GM13977 (cell line): ENCODE results near the gene PTGES3.

Experiments
- DNase-seq: peaks from one replicate; pipeline ENCODE4 v3.0.0; 2012; ENCODE audit warnings: low spot score
- in situ Hi-C: fragments of 300-500 bp; cut with MboI; formaldehyde crosslinking; loops from one replicate; pipeline ENCODE4 v1.12.0; 2022; ENCODE audit warnings: low sequenced_read_pairs, low pct_unique_long_range_greater_than_20kb, mixed read lengths, inconsistent platforms; ENCODE audit not compliant: unreplicated experiment
- TF ChIP-seq, protein P1 (sequence below): IDR thresholded peaks from 2 replicates; pipeline ENCODE4 v1.5.1; 2012; ENCODE audit warnings: mild to moderate bottlenecking, control low read depth; ENCODE audit not compliant: insufficient read depth; ENCODE audit errors: extremely low read depth, missing control alignments

The PTGES3 gene

DNA sequence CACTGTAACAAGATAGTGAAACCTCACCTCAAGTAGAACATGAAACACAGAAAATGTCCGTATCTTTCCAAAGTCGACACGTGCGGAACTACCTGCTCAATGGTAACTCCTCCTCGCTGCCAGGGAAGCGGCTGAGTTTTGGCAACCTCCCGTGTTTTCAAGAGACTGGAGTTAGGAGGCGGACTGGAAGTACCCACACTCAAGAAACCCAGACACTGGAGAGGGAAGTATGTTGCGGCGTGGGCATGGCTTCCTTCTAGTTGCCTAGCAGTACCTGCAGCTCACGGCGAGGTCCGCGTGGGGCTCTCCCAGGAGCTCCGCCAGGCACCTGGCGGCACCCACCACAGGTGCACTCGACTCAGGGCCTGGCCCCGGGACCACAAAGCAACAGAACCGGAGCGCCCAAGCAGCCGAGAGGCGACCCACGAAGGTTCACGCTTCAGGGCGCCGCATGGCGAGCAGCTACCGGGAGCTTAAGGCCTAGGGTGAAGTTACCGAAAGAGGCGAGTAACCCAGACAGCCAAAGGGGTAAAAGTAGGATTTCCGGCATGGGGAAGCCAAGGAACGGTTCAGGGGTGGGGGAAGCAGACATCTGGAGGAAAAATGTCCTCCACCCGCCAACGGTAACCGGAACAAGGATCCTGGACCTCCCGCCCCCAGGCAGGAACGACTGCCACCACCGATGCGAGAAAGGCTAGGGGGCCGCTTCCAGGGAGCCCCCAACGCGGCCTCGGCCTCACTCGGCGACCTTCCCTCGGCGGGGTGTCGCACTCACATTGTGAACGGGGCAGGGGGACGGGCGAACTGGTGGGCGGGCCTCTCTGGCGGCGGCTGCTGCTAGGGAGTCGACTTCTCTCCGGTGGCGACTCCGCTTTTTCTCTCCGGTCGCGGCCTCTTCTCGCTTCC is 608 bp downstream of the PTGES3 start:
- TF ChIP-seq, protein P1, sequence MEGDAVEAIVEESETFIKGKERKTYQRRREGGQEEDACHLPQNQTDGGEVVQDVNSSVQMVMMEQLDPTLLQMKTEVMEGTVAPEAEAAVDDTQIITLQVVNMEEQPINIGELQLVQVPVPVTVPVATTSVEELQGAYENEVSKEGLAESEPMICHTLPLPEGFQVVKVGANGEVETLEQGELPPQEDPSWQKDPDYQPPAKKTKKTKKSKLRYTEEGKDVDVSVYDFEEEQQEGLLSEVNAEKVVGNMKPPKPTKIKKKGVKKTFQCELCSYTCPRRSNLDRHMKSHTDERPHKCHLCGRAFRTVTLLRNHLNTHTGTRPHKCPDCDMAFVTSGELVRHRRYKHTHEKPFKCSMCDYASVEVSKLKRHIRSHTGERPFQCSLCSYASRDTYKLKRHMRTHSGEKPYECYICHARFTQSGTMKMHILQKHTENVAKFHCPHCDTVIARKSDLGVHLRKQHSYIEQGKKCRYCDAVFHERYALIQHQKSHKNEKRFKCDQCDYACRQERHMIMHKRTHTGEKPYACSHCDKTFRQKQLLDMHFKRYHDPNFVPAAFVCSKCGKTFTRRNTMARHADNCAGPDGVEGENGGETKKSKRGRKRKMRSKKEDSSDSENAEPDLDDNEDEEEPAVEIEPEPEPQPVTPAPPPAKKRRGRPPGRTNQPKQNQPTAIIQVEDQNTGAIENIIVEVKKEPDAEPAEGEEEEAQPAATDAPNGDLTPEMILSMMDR, result no peak
- in situ Hi-C loops, result no loop called here
- peak; percentile 21 for DNase-seq

DNA sequence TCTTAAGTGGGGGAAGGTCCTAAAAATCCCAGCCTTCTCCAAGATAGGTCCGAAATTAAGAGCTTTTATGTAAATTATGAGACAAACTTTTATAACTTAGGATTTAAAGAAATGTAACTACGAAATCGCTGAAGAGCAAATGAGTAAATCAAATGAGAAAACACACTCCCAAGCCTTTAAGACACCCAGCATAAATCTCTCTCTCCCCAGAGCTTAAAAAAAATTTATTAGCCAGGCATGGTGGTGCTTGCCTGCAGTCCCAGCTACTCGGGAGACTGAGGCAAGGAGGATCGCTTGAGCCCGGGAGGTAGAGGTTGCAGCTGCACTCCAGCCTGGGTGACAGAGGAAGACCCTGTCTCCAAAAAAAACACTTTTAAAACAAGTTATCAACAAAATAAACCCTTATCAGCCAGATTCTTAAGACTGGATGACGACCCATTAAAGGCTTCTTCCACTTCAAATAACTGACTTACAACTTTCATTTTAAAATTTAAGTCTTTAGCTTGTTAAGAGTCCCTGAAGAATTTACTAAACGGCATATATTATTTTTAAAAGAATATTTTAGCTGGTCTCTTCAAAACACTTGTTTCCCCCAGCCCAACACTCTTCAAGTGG is 3.2 kb downstream of the PTGES3 start:
- no peak for DNase-seq
- in situ Hi-C loops, result no loop called here
- TF ChIP-seq, protein P1, result no peak

DNA sequence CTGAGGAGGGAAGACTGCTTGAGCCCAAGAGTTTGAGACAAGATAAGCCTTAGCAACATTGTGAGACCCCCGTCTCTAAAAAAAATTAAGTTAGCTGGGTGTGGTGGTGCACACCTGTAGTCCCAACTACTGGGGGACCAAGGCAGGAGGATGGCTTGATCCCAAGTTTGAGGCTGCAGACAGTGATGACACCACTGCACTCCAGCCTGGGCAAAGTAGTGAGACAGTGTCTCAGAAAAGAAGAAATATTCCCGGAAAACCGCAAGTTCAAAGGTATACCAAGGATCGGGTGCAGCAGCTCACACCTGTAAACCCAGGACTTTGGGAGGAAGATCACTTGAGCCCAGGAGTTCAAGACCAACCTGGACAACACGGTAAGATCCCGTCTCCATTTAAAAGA is 5.8 kb downstream of the PTGES3 start:
- TF ChIP-seq, protein P1, result no peak
- in situ Hi-C loops, result no loop called here
- no peak for DNase-seq

DNA sequence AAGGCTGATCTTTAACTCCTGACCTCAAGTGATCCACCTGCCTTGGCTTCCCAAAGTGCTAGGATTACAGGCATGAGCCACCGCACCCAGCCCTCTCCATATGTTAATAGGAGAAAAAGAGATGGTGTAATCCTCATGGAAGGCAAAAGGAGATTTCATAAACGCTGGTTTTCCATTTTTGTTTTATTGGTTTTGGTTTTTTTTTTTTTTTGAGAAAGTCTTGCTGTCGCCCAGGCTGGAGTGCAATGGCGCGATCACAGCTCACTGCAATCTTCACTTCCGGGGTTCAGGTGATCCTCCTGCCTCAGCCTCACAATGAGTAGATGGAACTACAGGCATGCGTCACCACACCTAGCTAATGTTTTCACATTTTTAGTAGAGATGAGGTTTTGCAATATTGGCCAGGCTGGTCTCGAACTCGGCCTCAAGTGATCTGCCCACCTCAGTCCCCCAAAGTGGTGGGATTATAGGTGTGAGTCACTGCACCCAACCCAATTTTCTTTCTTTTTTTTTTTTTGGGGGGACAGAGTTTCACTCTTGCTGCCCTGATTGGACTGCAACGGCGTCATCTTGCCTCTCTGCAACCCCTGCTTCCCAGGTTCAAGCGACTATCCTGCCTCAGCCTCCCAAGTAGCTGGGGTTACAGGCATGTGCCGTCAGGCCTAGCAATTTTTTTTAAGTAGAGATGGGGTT is 8.1 kb downstream of the PTGES3 start:
- in situ Hi-C loops, result no loop called here
- no peak for DNase-seq
- TF ChIP-seq, protein P1, result no peak

DNA sequence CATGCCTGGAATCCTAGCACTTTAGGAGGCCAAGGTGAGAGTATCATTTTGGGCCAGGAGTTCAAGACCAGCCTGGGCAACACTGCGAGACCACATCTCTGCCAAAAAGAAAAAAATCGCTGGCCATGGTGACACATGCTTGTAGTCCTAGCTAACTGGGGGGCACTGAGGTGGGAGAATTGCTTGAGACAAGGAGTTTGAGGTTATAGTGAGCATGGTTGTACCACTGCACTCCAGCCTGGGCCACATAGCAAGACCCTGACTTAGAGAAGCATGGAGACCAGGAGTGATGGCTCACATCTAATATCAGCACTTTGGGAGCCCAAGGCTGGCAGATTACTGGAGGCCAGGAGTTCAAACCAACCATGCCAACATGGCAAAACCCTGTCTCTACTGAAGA is 9.2 kb downstream of the PTGES3 start:
- TF ChIP-seq, protein P1, result no peak
- no peak for DNase-seq
- in situ Hi-C loops, result no loop called here

DNA sequence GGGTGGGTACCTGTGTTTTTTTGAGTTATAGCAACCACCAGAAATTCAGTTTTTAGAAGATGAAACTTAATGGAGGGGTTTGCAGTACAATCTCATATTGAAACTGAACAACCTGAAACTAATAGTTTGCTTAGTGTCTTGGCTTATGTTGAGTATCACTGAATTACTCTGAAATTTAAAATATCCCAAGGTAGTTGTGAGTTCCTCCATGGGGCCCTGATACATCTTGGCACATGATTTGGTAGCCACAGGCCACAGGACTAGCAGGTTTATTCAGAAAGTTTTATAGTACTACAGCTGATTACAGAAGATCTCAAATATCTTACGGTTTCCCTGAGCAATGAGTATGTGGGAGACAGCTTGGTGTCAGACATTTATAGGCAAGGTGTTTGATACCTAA is 10.4 kb downstream of the PTGES3 start:
- in situ Hi-C loops, result no loop called here
- TF ChIP-seq, protein P1, result no peak
- DNase-seq, result peak; percentile 50
